HEK293T (cell line): ENCODE data around the gene CPEB4.

Experiments used
- BHLHE40 ChIP-seq: fragments of 450-650 bp; IDR thresholded peaks from 2 replicates; pipeline ENCODE4 v1.6.1; 2016; ENCODE audit warnings: mild to moderate bottlenecking, moderate library complexity, borderline replicate concordance
- ELF4 ChIP-seq: fragments of 450-650 bp; IDR thresholded peaks from 2 replicates; pipeline ENCODE4 v1.6.1; 2017; ENCODE audit warnings: antibody characterized with exemption
- FOXK2 ChIP-seq: fragments of 450-650 bp; IDR thresholded peaks from 2 replicates; pipeline ENCODE4 v1.6.1; 2016; ENCODE audit warnings: mild to moderate bottlenecking
- FOXM1 ChIP-seq: fragments of 450-650 bp; IDR thresholded peaks from 2 replicates; pipeline ENCODE4 v1.6.1; 2017; ENCODE audit warnings: mild to moderate bottlenecking, borderline replicate concordance
- HDGF ChIP-seq: fragments of 450-650 bp; IDR thresholded peaks from 2 replicates; pipeline ENCODE4 v1.6.1; 2017; ENCODE audit warnings: antibody characterized with exemption, borderline replicate concordance
- L3MBTL2 ChIP-seq: fragments of 450-650 bp; conservative IDR thresholded peaks from 2 replicates; pipeline ENCODE4 v1.6.1; 2016; ENCODE audit warnings: mild to moderate bottlenecking
- SP1 ChIP-seq: fragments of 450-650 bp; IDR thresholded peaks from 2 replicates; pipeline ENCODE4 v1.6.1; 2017
- SUZ12 ChIP-seq: fragments of 450-650 bp; IDR thresholded peaks from 2 replicates; pipeline ENCODE4 v1.6.1; 2016; ENCODE audit warnings: mild to moderate bottlenecking
- TARDBP ChIP-seq: fragments of 450-650 bp; IDR thresholded peaks from 2 replicates; pipeline ENCODE4 v1.6.1; 2016
- ZNF384 ChIP-seq: fragments of 450-650 bp; IDR thresholded peaks from 2 replicates; pipeline ENCODE4 v1.6.1; 2016
- TF ChIP-seq, protein P1 (sequence below): fragments of 450-650 bp; IDR thresholded peaks from 2 replicates; pipeline ENCODE4 v1.6.1; 2016

DNA sequence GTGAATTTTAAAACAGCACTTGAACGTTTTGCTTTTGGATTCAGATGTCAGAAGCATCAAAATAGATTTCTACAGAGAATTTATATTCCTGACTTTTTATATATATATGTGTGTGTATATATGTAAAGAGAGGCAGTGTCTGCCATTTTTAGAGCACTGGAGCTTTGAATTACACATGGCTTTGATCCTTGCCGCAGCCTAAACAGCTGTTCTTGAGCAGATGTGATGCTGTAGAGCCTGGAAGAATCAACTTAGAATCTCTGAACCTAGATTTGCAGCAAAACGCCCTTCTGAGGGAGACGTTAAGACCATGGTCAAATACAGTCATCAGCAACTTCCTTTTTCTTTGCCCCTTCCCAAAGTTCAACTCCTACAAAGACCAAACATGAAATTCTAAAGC, 79.1 kb downstream of the CPEB4 start:
- TF ChIP-seq SUZ12 (no peak), FOXK2 (no peak), TARDBP (no peak), ELF4 (no peak), HDGF (no peak), L3MBTL2 (no peak), SP1 (no peak), ZNF384 (no peak), FOXM1 (no peak), BHLHE40 (no peak)
- TF ChIP-seq, protein P1, sequence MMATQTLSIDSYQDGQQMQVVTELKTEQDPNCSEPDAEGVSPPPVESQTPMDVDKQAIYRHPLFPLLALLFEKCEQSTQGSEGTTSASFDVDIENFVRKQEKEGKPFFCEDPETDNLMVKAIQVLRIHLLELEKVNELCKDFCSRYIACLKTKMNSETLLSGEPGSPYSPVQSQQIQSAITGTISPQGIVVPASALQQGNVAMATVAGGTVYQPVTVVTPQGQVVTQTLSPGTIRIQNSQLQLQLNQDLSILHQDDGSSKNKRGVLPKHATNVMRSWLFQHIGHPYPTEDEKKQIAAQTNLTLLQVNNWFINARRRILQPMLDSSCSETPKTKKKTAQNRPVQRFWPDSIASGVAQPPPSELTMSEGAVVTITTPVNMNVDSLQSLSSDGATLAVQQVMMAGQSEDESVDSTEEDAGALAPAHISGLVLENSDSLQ: no peak
